PC-9 (cell line): Measurements from ENCODE around the gene EGF. TPM values are rescaled to one million over a fixed set of nuclear protein-coding genes. Genes with fewer than 3 reads are reported as not detected.

Experiments used
- BruUV-seq: library from RNA; stranded (reverse); fragments of 400-500 nt; replicated peaks from 2 replicates; lab custom pipeline; 2021; lab: Mats Ljungman, UMichigan
- CTCF ChIA-PET: fragments of 300-600 bp; sonication (Branson Sonifier 250); formaldehyde crosslinking; loops from one replicate; lab custom pipeline; 2022; ENCODE audit warnings: antibody characterized with exemption; lab: Charles Lee
- POLR2A ChIA-PET: fragments of 300-600 bp; sonication (Branson Sonifier 250); formaldehyde crosslinking; loops from one replicate; lab custom pipeline; 2022; ENCODE audit warnings: antibody characterized with exemption; ENCODE audit not compliant: unreplicated experiment; lab: Charles Lee
- DNase-seq, 2 experiments: peaks; one replicate each; pipeline versions ENCODE4 v3.0.0 to v3.0.0-alpha.2; 2015 to 2022; ENCODE audit warnings: mixed read lengths in 1 of 2
- H2AFZ ChIP-seq: fragments of 200-600 bp; sonication (generic); 2 replicates; pipeline ENCODE4 v1.8.1; 2017; ENCODE audit warnings: antibody characterized with exemption
- H3F3A ChIP-seq: fragments of 200-600 bp; sonication (generic); 2 replicates; pipeline ENCODE4 v1.8.1; 2017; ENCODE audit warnings: antibody characterized with exemption, mild to moderate bottlenecking, low read depth; ENCODE audit not compliant: insufficient read depth
- H3K27ac ChIP-seq: fragments of 200-600 bp; sonication (generic); 2 replicates; pipeline ENCODE4 v1.6.1; 2016; ENCODE audit warnings: mixed run types
- H3K27me3 ChIP-seq: fragments of 200-600 bp; sonication (generic); 2 replicates; pipeline ENCODE4 v1.6.1; 2016; ENCODE audit warnings: low read depth, mixed run types; ENCODE audit not compliant: insufficient read depth
- H3K36me3 ChIP-seq: fragments of 200-600 bp; sonication (generic); 2 replicates; pipeline ENCODE4 v1.6.1; 2016; ENCODE audit warnings: low read depth, mixed run types
- H3K4me1 ChIP-seq: fragments of 200-600 bp; sonication (generic); replicated peaks from 2 replicates; pipeline ENCODE4 v1.6.1; 2016; ENCODE audit warnings: mixed run types; ENCODE audit not compliant: insufficient read depth
- H3K4me2 ChIP-seq: fragments of 200-600 bp; sonication (generic); 2 replicates; pipeline ENCODE4 v1.6.1; 2017; ENCODE audit warnings: mixed run types
- H3K4me3 ChIP-seq: fragments of 200-600 bp; sonication (generic); 2 replicates; pipeline ENCODE4 v1.6.1; 2016; ENCODE audit warnings: mixed run types
- H3K79me2 ChIP-seq: fragments of 200-600 bp; sonication (generic); 2 replicates; pipeline ENCODE4 v1.6.1; 2017; ENCODE audit warnings: low read depth, mixed run types
- H3K9me2 ChIP-seq: fragments of 200-600 bp; sonication (generic); 2 replicates; pipeline ENCODE4 v1.8.1; 2017; ENCODE audit warnings: mild to moderate bottlenecking; ENCODE audit not compliant: insufficient read depth
- H3K9me3 ChIP-seq: fragments of 200-600 bp; sonication (generic); 2 replicates; pipeline ENCODE4 v1.8.1; 2016; ENCODE audit warnings: low read depth; ENCODE audit not compliant: insufficient read depth
- H4K20me1 ChIP-seq: fragments of 200-600 bp; sonication (generic); 2 replicates; pipeline ENCODE4 v1.8.1; 2017; ENCODE audit not compliant: insufficient read depth
- EZH2 ChIP-seq: fragments of 200-600 bp; sonication (generic); IDR thresholded peaks from 2 replicates; pipeline ENCODE4 v1.8.0; 2017; ENCODE audit warnings: antibody characterized with exemption, low read depth
- intact Hi-C: fragments of 100-400 bp; cut with micrococcal nuclease; formaldehyde crosslinking; loops from one replicate; pipeline ENCODE4 v1.10.0; 2022; ENCODE audit not compliant: unreplicated experiment
- total RNA-seq: library from RNA; stranded (reverse); gene quantifications from 2 replicates; pipeline ENCODE4 v1.2.3, GENCODE V29; 2021
- TF ChIP-seq, protein P1 (sequence below): fragments of 200-600 bp; sonication (generic); conservative IDR thresholded peaks from 2 replicates; pipeline ENCODE4 v1.6.1; 2017; ENCODE audit warnings: mixed run types, antibody characterized with exemption, mild to moderate bottlenecking, moderate library complexity

EGF gene
- total RNA-seq, 1 experiment from 2014 or later: 20.4 TPM

- Histone ChIP-seq H3K9me3 (no peaks in the 10 kb centered on the region), H3K36me3 (no peaks in the 10 kb centered on the region), H2AFZ (no peak overlapping the region), H4K20me1 (no peaks in the 10 kb centered on the region), H3F3A (no peaks in the 10 kb centered on the region), H3K9me2 (no peaks in the 10 kb centered on the region), H3K4me3 (no peak overlapping the region), H3K4me1 (no peaks in the 10 kb centered on the region), H3K79me2 (no peaks in the 10 kb centered on the region), H3K27me3 (no peaks in the 10 kb centered on the region), H3K27ac (no peak overlapping the region), H3K4me2 (no peak overlapping the region)
- DNase-seq: no peak
- TF ChIP-seq, protein P1, sequence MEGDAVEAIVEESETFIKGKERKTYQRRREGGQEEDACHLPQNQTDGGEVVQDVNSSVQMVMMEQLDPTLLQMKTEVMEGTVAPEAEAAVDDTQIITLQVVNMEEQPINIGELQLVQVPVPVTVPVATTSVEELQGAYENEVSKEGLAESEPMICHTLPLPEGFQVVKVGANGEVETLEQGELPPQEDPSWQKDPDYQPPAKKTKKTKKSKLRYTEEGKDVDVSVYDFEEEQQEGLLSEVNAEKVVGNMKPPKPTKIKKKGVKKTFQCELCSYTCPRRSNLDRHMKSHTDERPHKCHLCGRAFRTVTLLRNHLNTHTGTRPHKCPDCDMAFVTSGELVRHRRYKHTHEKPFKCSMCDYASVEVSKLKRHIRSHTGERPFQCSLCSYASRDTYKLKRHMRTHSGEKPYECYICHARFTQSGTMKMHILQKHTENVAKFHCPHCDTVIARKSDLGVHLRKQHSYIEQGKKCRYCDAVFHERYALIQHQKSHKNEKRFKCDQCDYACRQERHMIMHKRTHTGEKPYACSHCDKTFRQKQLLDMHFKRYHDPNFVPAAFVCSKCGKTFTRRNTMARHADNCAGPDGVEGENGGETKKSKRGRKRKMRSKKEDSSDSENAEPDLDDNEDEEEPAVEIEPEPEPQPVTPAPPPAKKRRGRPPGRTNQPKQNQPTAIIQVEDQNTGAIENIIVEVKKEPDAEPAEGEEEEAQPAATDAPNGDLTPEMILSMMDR: no peak
- no peak for TF ChIP-seq EZH2
- CTCF ChIA-PET: interaction anchor here (0.6 kb wide), 1 partner anchor 1300 kb away, joined by 5 read pairs; no protein-coding TSS in a partner anchor
- POLR2A ChIA-PET: no interaction called here
- BruUV-seq: no TSS peak
- intact Hi-C loops: no loop called here
These were observed 40.6 kb upstream of the EGF start for GRCh38 chr4:109872065-109872464.

GRCh38 chr4:109872950-109873656 lies 39.6 kb upstream of the EGF start:
- no peaks in the 10 kb centered on the region for H3K79me2 ChIP-seq
- H3K4me2 ChIP-seq: no peak overlapping the region
- no peak overlapping the region for H2AFZ ChIP-seq
- no peaks in the 10 kb centered on the region for H3K4me1 ChIP-seq
- no peaks in the 10 kb centered on the region for H3K9me3 ChIP-seq
- no peaks in the 10 kb centered on the region for H3K27me3 ChIP-seq
- intact Hi-C loops: no loop called here
- H3K27ac ChIP-seq: no peak overlapping the region
- CTCF ChIA-PET: no interaction called here
- no peak for TF ChIP-seq EZH2
- TF ChIP-seq, protein P1: no peak
- no peaks in the 10 kb centered on the region for H3K36me3 ChIP-seq
- no peaks in the 10 kb centered on the region for H3K9me2 ChIP-seq
- POLR2A ChIA-PET: no interaction called here
- no peak for DNase-seq
- BruUV-seq: no TSS peak
- H3K4me3 ChIP-seq: no peak overlapping the region
- no peaks in the 10 kb centered on the region for H3F3A ChIP-seq
- H4K20me1 ChIP-seq: no peaks in the 10 kb centered on the region

- Histone ChIP-seq H3K79me2 (no peaks in the 10 kb centered on the region), H3K4me3 (no peak overlapping the region), H3F3A (no peaks in the 10 kb centered on the region), H3K9me3 (no peaks in the 10 kb centered on the region), H3K9me2 (no peaks in the 10 kb centered on the region), H3K4me1 (no peaks in the 10 kb centered on the region), H4K20me1 (no peaks in the 10 kb centered on the region), H3K27ac (no peak overlapping the region), H3K4me2 (no peak overlapping the region), H3K27me3 (no peaks in the 10 kb centered on the region), H2AFZ (no peak overlapping the region), H3K36me3 (no peaks in the 10 kb centered on the region)
- intact Hi-C loops: no loop called here
- DNase-seq: no peak
- TF ChIP-seq, protein P1: no peak
- TF ChIP-seq EZH2: no peak
- ChIA-PET POLR2A (no interaction called here), CTCF (no interaction called here)
- BruUV-seq: no TSS peak
These were observed 38.7 kb upstream of the EGF start for GRCh38 chr4:109873791-109874514.
